ENCODE data around the gene SLC37A4. TPM values are rescaled to one million over a fixed set of nuclear protein-coding genes. Genes with fewer than 3 reads are reported as not detected.
A peak's percentile ranks its signal among the peaks of the same experiment; 100 is the strongest.
"Not testable (repeated sequence)": the region's sequence is repeated elsewhere in the genome, so short reads cannot be mapped to it uniquely, and the experiment has no call there.

SLC37A4 gene
- 100 to 1,000 TPM in 2 of 4 donors, 10 to 100 TPM in 2; 82.6 to 110 (median 100) TPM for polyA plus RNA-seq (ENCODE audit: insufficient read length in 4 of 4)

GRCh38 chr11:119030329-119031047 is at the start of gene SLC37A4:
SLC37A4 (minus strand) TSS chr11:119030877.
- peak; percentile 90 to 93 (median 92) for DNase-seq (ENCODE audit: low read depth in 4 of 4, low spot score in 3 of 4)

DNA sequence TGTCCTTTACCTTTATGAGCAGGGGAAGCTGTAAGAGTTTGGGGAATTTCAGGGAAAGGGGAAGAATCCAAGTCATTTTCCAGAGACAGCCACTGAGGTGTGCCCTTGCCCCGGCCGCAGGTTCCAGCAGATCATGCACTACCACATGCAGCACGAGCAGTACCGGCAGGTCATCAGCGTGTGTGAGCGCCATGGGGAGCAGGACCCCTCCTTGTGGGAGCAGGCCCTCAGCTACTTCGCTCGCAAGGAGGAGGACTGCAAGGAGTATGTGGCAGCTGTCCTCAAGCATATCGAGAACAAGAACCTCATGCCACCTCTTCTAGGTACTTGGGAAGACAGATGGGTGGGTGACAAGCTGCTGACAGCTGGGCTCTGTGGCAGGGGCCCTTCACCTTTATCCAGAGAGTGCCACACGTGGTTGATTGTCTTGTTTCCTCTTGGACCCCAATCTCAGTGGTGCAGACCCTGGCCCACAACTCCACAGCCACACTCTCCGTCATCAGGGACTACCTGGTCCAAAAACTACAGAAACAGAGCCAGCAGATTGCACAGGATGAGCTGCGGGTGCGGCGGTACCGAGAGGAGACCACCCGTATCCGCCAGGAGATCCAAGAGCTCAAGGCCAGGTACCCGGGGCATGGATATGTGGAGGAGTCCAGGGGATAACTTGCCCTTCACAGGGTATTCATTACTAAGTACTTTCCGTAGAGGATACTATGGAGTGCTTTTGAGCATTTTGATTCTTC is 48.2 kb upstream of the SLC37A4 start:
- no peak for DNase-seq (ENCODE audit: low read depth in 4 of 4, low spot score in 3 of 4)

DNA sequence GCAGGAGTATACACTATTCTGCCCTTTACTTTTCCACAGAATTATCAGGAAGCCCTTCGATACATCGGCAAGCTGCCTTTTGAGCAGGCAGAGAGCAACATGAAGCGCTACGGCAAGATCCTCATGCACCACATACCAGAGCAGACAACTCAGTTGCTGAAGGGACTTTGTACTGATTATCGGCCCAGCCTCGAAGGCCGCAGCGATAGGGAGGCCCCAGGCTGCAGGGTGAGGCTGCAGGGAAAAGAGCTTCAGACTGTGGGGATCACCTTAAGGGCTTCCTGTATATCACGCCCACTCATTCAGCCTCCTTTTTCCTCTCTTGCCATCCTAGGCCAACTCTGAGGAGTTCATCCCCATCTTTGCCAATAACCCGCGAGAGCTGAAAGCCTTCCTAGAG is 47.2 kb upstream of the SLC37A4 start:
- no peak for DNase-seq (ENCODE audit: low read depth in 4 of 4, low spot score in 3 of 4)

GRCh38 chr11:119067371-119068222 is 36.9 kb upstream of the SLC37A4 start, which contains the start of gene VPS11:
VPS11 (plus strand) TSS chr11:119067818; CDS start chr11:119067824, 6 bp downstream.
- DNase-seq (ENCODE audit: low read depth in 4 of 4, low spot score in 3 of 4) = peak; percentile 89 to 93 (median 90)

DNA sequence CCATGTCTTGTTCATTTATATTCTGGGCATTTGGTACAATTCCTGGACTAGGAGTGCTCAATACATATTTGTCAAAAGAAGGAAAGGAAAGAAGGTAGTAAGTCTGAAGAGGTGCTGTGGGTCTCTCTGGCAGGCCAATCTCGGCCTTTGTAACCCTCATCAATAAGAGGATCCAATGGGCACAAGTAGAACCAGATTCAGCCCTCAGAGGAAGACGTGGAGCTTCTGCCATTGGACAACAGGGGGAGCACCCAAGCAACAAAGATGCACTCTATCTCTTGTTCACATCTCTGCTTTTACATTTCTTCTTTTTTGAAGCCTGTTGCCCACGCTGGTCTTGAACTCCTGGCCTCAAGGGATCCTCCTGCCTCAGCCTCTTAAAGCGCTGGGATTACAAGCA is 34.7 kb upstream of the SLC37A4 start:
- no peak for DNase-seq (ENCODE audit: low read depth in 4 of 4, low spot score in 3 of 4)

- no peak for DNase-seq (ENCODE audit: low read depth in 4 of 4, low spot score in 3 of 4)
Observed at GRCh38 chr11:119062779-119063178, 32.1 kb upstream of the SLC37A4 start.

- DNase-seq (ENCODE audit: low read depth in 4 of 4, low spot score in 3 of 4) = no peak
Observed at GRCh38 chr11:119061256-119061655, 30.6 kb upstream of the SLC37A4 start.

GRCh38 chr11:119059128-119059527 is 28.5 kb upstream of the SLC37A4 start:
- DNase-seq (ENCODE audit: low read depth in 4 of 4, low spot score in 3 of 4) = not testable (repeated sequence)

DNA sequence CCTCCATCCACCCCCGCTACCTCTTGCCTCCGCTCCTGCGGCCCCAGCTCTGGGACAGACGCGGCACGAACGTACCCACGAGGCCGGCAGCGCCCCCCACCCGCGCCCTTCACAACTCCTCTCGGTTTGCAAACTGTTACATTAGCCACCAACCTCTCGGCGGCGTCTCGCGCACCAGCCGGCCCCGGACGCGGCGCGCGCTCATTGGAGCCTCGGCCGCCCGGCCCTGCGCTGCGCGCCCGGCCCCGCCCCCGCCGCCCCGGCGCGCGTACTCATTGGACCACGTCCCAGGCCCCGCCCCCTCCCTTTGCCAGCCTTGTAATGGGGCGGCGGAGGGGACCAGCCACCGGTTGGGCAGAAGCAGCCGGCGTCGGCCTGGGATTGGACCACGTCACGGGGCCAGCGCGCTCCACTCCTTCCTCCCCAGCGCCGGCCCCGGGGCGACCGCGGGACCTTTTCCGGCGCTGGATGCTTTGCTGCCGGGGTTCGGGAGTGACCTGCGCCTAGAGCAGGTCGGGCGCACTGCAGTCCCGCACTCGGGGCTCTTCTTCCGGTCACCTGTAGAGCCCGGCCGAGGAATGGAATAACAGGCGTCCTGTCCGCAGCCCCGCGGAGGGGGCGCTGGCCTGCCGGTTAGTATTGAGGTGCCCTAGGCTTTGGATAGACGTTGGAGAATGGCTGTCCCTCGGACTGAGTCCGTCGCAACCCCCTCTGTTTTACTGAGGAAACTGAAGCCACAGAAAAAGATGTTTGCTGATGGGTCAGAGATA is 26.5 kb upstream of the SLC37A4 start, which contains the start of gene HYOU1:
Gene HYOU1, minus strand, starts transcription at position 206 of the 770 bp plus-strand sequence. CDS start 1,045 bp downstream, outside the sequence.
- DNase-seq (ENCODE audit: low read depth in 4 of 4, low spot score in 3 of 4) = peak; percentile 90 to 94 (median 92)

DNA sequence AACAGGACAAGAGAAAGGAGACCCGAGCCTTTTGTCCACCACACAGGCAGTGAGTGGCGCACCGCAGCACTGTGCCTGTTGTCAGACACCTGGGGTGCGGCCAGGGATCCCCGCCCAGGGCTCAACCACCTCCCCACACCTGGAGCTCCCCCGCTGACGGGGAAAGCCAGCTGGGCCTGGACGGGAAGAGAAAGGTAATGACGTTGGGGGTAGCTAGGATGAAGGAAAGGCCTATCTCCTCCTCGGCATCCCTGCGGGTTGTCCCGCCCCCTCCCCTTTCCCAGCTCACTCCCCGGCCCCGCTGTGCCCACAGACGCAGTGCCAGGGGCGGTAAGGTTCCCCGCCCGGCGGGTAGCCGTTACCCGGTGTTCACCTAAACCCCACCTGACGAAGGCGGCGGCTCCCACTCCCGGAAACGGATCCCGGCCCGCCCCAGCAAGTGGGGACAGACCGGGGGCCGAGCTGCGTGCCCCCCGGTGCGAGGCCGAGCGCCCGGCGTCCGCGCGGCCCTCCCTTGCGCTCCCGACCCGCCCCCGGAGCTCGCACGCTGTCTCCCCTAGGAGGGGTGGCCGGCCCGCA is 25.8 kb upstream of the SLC37A4 start:
- DNase-seq (ENCODE audit: low read depth in 4 of 4, low spot score in 3 of 4) = no peak

DNA sequence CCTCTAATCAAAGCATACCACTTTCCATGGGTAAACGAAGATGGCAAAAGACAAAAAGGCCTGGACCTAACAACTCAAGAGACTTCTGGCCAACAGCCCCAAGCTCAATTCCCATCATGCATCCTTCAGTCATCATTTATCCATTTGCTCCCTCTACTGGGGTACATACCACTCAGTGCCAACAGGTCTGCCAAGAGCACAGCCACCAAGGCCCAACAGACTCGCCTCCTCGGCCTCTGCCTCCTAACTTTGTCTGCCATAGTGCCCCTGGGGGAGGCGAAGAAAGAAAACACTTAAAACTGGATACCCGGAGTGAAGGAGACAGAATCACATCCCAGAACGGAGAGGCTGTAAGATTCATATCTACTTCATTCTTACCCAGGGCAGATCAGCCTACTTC is 25.2 kb upstream of the SLC37A4 start:
- no peak for DNase-seq (ENCODE audit: low read depth in 4 of 4, low spot score in 3 of 4)

DNA sequence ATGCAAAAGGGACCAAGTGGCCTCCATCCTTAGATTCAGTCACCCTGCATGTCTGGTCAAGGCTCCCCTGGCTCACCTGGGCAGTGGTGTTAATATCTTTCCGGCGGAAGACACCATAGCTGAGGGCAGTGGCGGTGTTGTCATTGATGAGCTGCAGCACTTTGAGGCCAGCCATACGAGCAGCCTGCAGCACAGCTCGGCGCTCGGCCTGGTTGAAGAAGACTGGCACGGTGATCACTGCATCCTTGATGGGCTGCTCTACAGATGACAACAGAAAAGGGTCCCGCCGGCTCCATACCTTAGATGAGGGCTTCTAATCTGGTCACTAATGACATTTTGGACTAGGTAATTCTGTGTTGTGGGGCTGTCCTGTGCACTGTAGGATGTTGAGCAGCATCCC is 23.7 kb upstream of the SLC37A4 start:
- DNase-seq (ENCODE audit: low read depth in 4 of 4, low spot score in 3 of 4) = no peak

GRCh38 chr11:119052163-119052814 is 21.6 kb upstream of the SLC37A4 start:
- no peak for DNase-seq (ENCODE audit: low read depth in 4 of 4, low spot score in 3 of 4)

- no peak for DNase-seq (ENCODE audit: low read depth in 4 of 4, low spot score in 3 of 4)
Observed at GRCh38 chr11:119051440-119052162, 20.9 kb upstream of the SLC37A4 start.

DNA sequence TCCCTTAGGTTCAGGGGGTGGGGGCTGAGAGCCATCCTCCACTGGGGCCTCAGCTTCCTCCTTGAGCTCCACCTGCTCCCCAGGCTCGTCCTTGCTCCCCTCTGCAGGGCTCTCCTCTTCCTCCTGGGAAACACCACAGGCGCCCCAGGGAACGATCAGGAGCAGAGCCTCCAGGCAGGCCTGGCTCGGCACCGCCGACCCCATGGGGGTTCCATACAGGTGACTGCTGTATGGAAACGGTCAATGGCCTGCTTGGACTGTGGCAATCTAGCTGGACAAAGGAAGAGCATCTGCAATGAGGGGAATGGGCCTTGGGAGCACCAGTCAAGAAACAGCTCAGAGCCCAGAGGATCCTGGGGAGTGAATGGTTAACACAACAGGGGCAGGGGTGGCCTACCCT is 18.4 kb upstream of the SLC37A4 start:
- no peak for DNase-seq (ENCODE audit: low read depth in 4 of 4, low spot score in 3 of 4)

- DNase-seq (ENCODE audit: low read depth in 4 of 4, low spot score in 3 of 4) = no peak
Observed at GRCh38 chr11:119048644-119049043, 18.0 kb upstream of the SLC37A4 start.

GRCh38 chr11:119047205-119047604 is 16.5 kb upstream of the SLC37A4 start:
- no peak for DNase-seq (ENCODE audit: low read depth in 4 of 4, low spot score in 3 of 4)

DNA sequence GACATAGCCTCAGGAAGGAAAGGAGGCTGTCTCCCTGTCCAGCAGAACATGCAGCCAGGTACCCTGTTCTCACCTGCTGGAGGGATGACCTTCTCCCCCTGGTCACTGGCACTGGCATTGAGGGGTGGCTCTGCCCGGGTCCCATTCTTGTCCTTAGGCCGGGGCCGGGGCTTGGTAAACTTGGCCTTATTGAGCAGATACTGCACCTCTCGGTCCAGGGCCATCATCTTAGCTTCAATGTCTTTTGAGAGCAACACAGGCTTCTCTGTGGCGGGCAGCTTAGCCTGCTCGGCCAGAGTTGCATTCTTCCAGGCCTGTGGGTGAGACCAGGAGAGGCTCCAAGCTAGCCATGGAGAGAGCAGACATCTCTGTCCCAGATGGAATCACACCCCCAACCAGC is 15.8 kb upstream of the SLC37A4 start:
- no peak for DNase-seq (ENCODE audit: low read depth in 4 of 4, low spot score in 3 of 4)
